SK-N-DZ (cell line): ENCODE measurements around the gene RPRD2.
A peak's percentile ranks its signal among the peaks of the same experiment; 100 is the strongest.

ENCODE experiments used
- DNase-seq: peaks from one replicate; pipeline ENCODE4 v3.0.0-alpha.2; 2015; ENCODE audit warnings: low spot score

Gene RPRD2

GRCh38 chr1:150513351-150513791 is 149.4 kb downstream of the RPRD2 start:
- DNase-seq, result no peak

DNA sequence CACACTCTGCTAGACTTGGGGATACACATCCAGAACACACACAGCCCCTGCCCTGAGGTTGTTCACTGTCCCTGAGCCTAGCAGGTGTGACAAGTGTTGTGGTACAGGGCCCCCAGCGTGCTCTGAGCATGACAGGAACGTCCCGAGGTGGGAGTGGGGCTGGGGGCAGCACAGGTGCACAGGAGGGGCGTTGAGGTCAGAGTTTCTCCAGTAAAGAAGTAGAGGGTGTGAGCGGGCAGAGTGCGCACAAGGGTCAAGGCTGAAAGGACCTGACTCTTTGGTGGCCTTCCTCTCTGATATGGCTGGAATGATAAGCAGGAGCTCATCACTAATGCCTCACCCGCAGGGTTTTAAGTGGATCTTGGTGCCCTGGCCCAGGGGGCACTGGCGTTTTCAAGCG is 150.3 kb downstream of the RPRD2 start:
- DNase-seq, result no peak

DNA sequence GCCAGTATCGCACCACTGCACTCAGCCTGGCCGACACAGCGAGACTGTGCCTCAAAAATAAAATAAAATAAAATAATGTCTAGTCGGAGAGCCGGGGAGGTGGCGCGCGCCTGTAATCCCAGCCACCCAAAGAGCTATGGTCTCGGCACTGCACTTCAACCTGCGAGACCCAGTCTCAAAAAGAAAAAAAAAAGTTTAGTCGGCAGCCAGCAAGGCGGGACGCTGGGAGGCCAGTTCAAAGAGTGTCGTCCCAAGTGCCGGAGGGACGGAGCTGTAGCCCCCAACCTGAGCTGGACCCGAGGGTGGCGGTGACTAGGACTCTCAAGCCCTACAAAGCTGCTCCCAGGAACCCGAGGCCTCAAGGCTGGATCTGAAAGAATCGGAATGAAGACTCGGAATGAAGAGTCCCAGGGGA is 151.0 kb downstream of the RPRD2 start:
- no peak for DNase-seq

- peak; percentile 98 for DNase-seq
Measured at GRCh38 chr1:150515328-150516049, 151.5 kb downstream of the RPRD2 start, which contains the start of gene FALEC. Gene FALEC (plus strand): TSS chr1:150515752.

DNA sequence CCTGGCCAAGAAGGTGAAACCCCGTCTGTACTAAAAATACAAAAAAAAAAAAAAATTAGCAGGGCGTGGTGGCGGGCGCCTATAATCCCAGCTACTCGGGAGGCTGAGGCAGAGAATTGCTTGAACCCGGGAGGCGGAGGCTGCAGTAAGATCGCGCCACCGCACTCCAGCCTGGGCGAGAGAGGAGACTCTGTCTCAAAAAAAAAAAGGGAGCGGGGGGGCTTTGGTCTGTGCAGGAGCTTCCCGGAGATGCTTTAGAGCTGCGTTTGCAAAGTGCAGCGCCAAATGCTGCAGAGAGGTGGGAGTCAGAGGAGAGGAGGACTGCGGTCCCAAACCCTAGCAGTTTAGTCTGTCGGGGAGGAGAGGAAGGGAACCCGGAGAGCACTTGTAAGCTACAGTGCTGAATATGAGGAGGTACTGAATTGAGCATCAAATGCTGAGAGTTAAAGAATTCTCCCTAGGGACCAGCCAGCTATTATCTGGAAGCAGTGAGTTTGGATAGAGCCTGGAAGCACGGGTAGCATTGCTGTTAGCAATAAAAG is 152.2 kb downstream of the RPRD2 start:
- DNase-seq, result peak; percentile 50

DNA sequence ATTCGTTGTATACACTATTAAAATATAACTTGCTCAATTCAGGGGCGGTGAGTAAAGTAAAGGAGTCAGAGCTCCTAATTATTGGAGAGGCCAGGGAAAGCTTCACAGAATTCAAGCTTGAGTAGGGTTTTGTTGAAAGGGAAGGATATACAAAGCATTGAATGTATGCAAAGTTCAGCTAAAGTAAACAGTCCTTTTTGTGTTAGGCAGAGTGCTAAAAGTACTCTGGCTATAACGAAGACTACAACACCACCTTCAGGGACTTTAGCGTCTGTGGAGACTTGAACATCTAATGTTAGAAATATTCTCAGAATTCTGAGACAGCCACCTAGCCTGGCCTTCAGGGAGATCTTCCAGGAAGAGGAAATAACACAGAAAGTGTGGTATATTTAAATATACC is 152.7 kb downstream of the RPRD2 start:
- DNase-seq, result no peak

- DNase-seq, result no peak
Measured at GRCh38 chr1:150521196-150521968, 157.4 kb downstream of the RPRD2 start.

- DNase-seq, result no peak
Measured at GRCh38 chr1:150525348-150525747, 161.4 kb downstream of the RPRD2 start.
